ENCODE data around the gene SPAG9.
"Not testable (repeated sequence)": the region's sequence is repeated elsewhere in the genome, so short reads cannot be mapped to it uniquely, and the experiment has no call there.

SPAG9 gene

DNA sequence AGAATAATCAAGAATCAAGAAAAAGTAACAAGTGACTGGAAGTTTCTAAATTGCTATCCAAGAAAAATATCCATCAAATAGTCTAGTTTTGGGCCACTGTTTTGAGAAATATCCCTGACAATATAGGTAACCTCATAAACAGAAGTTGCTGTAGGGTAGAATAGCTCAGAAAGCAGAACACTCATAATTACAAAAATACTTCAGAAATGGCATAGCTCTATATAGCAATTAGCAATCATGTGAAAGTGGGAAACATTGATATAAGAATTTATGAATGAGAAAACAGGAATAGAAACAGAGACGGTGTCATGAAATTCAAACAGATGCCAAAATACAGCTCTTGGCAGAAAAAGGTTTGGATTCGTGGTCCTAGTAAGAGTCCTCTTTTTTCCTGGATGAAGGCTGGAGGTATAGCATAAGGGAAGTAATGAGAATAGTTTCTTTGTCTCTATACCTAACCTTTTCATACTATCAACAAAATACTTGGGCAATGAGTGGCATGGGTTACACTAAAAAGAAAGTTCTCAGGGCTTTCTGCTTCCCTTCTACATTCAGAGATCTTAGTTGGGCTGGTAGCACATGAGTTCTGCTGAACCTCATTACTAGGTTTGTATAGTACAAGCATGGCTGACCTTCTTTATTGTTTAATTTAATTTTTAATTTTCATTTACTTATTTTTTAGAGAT, 33.5 kb downstream of the SPAG9 start:
- DNase-seq (ENCODE audit: low read depth in 3 of 3, low spot score in 1 of 3) = no peak

GRCh38 chr17:51085150-51085805, 35.4 kb downstream of the SPAG9 start:
- DNase-seq (ENCODE audit: low read depth in 3 of 3, low spot score in 1 of 3) = no peak

GRCh38 chr17:51083981-51084380, 36.7 kb downstream of the SPAG9 start:
- DNase-seq (ENCODE audit: low read depth in 3 of 3, low spot score in 1 of 3) = no peak

DNA sequence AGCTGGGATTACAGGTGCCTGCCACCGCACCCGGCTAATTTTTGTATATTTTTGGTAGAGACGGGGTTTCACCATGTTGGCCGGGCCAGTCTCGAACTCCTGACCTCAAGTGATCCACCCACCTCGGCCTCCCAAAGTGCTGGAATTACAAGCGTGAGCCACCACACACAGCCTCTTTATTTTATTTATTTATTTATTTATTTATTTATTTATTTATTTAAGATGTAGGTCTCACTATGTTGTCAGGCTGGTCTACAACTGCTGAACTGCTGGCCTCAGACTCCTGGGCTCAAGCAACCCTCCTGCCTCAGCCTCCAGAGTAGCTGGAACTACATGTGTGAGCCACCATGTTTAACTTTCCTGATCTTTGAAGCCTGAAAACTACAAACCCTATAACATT, 37.3 kb downstream of the SPAG9 start:
- not testable (repeated sequence) for DNase-seq (ENCODE audit: low read depth in 3 of 3, low spot score in 1 of 3)

GRCh38 chr17:51079049-51079448, 41.6 kb downstream of the SPAG9 start:
- DNase-seq (ENCODE audit: low read depth in 3 of 3, low spot score in 1 of 3) = no peak

- DNase-seq (ENCODE audit: low read depth in 3 of 3, low spot score in 1 of 3) = no peak
These were observed 42.6 kb downstream of the SPAG9 start for GRCh38 chr17:51078009-51078592.

- DNase-seq (ENCODE audit: low read depth in 3 of 3, low spot score in 1 of 3) = no peak
These were observed 43.8 kb downstream of the SPAG9 start for GRCh38 chr17:51076821-51077220.

GRCh38 chr17:51071556-51071955, 49.1 kb downstream of the SPAG9 start:
- no peak for DNase-seq (ENCODE audit: low read depth in 3 of 3, low spot score in 1 of 3)

GRCh38 chr17:51065466-51065865, 55.2 kb downstream of the SPAG9 start:
- no peak for DNase-seq (ENCODE audit: low read depth in 3 of 3, low spot score in 1 of 3)

- DNase-seq (ENCODE audit: low read depth in 3 of 3, low spot score in 1 of 3) = no peak
These were observed 56.5 kb downstream of the SPAG9 start for GRCh38 chr17:51064061-51064735.

DNA sequence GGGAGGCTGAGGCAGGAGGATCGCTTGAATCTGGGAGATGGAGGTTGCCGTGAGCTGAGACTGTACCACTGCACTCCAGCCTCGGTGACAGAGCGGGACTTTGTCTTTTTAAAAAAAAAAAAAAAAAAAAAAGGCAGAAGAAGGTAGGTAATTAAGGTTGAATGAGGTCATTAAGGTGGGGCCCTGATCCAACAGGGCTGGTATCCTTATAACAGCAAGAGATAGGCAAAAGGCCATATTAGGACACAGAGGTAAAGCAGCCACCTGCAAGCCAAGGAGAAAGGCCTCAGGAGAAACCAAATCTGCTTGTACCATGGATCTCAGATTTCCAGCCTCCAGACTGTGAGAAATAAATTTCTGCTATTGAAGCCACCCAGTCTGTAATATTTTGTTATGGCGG, 60.3 kb downstream of the SPAG9 start:
- no peak for DNase-seq (ENCODE audit: low read depth in 3 of 3, low spot score in 1 of 3)

DNA sequence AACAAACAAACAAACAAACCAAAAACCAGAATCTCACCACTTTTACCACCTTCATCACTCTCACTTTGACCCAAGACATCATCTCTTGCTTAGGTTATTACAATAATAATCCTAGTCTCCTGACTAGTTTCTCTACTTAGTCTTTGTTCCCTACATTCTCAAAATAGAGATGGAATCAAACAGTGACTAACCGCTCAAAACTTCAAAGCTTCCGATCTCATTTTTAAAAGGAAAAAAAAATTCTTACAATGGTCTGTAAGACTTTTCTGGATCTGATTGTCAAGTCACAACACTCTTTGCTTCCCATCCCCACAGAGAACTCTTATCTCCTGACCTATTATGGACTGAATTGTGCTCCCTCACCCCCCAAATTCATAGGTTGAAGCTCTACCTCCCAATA, 60.9 kb downstream of the SPAG9 start:
- no peak for DNase-seq (ENCODE audit: low read depth in 3 of 3, low spot score in 1 of 3)

DNA sequence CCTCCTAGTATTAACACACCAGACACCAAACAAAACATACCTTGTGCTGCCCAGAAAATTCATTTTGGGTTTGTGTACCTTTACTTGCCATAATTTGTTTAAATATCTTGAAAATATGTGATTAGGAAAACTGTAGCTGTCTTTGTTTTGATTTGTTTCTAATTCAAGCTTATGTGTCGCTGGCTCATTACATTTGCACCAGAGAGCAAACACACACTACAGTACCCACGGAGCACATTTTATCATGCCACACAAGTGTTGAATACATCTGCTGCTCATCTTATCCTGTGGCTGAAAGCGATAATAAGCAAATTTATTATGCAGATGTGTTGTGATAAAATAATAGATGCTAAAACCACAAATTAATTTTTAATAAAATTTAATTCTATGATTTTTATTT, 63.1 kb downstream of the SPAG9 start:
- no peak for DNase-seq (ENCODE audit: low read depth in 3 of 3, low spot score in 1 of 3)

GRCh38 chr17:51056813-51057510, 63.7 kb downstream of the SPAG9 start:
- DNase-seq (ENCODE audit: low read depth in 3 of 3, low spot score in 1 of 3) = no peak

DNA sequence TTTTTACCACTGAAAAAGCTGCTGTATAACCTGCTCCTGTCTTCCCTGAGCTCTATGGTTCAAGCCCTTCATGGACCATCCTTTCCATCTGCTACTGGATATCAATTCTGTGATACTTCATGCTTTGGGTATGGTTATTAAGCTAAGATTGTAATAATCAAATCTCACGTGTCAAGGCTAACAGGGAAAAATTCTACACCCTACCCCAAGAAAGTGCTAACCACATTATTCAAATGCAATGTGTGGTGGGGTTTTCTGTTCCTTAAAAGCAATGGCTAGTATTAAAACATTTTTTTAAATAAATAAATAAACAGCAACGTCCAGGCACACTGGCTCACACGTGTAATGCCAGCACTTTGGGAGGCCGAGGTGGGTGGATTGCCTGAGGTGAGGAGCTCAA, 65.9 kb downstream of the SPAG9 start:
- no peak for DNase-seq (ENCODE audit: low read depth in 3 of 3, low spot score in 1 of 3)

DNA sequence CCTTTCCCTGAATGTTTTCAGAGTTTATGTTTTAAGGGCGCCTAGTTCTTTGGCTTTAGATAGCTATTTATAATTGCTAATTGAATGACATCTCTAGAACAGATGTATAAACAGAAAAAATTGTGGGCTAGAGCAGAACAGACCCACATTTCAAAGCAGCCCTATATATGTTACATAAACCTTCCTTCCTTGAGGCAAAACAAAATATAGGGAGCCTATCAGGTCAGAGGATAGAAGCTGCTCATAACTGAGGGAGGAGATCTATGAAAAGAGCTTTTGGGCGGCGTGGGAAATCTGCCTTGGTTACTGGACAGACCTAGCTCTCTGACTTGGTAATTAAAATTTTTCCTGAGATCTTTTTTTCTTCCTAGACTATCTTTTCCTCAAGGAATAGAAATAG, 68.4 kb downstream of the SPAG9 start:
- DNase-seq (ENCODE audit: low read depth in 3 of 3, low spot score in 1 of 3) = no peak

DNA sequence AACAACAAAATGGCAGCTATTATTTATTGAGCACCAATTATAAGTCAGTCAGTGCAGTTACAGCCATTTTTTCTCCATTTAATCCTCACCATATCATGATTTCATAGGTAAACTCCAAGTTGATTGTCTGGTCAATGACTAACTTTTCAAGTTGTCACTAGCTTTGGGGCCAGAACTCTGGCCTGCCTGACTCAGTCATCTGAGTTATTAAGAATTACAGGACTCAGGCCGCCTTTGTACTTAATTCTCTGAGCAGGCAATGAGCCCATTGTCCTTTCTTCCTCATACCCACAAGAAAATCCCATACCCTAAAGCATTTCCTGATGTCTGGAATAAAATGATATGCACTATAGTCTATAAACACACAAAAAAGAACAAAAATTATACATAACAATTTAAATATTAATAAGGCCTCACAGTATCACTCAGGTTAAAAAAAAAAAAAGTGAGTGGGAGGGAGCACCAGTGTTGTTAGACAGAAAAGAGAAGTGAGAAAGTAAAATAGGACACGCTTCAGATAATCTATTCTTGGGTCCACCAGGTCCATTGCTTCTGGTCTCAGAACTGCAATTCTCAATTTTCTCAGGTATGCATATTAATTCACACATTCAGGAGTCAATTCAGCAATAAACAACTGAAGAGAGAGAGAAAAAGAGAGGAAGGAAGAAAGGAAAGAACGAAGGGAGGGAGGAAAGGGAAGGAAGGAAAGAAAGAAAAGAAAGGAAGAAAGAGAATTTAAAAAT, 70.2 kb downstream of the SPAG9 start:
- DNase-seq (ENCODE audit: low read depth in 3 of 3, low spot score in 1 of 3) = no peak

- DNase-seq (ENCODE audit: low read depth in 3 of 3, low spot score in 1 of 3) = no peak
These were observed 73.9 kb downstream of the SPAG9 start for GRCh38 chr17:51046514-51047384.

DNA sequence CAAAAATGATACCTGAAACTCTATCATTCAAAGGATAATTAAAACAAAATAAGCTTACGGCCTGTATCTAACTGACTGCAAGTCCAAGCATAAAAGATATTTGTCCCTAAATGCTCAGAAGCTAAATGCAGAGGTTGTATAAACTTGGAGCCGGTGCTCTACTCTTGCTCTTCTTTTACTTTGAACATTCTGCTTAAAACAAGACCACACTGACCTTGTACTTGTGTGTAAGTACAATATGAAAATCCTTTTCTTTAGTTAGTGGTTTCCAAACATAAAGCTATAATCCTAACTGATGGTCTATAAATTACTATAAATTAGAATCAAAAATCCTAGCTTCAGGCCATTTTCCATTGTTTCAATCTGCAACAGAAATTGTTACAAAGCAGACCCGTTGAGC, 74.6 kb downstream of the SPAG9 start:
- DNase-seq (ENCODE audit: low read depth in 3 of 3, low spot score in 1 of 3) = no peak

DNA sequence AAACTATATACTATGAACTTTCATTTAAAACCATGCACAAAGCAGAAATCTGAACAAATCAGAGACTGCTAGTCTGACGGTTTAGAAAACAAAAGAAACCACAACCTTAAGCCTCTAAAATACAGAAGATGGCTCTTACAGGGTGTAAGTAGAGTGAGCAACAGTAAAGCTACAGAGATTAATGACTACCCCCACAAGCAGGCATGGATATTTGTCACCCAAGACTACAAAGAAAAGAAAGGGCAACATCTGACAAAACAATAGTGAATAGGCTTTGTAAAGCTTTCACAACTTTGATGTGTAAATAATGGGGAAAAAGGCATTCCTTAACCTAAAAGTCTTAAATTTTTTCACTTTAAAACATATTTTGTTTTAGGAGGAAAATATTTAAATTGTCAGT, 75.0 kb downstream of the SPAG9 start:
- no peak for DNase-seq (ENCODE audit: low read depth in 3 of 3, low spot score in 1 of 3)

All from stimulated activated CD4-positive, alpha-beta T cell treated with anti-CD3 and anti-CD28 coated beads, TNF-alpha, amount 100 ng/mL, for 1 hour (primary cell).